ENCODE results near the gene RAP1GAP2.

DNA sequence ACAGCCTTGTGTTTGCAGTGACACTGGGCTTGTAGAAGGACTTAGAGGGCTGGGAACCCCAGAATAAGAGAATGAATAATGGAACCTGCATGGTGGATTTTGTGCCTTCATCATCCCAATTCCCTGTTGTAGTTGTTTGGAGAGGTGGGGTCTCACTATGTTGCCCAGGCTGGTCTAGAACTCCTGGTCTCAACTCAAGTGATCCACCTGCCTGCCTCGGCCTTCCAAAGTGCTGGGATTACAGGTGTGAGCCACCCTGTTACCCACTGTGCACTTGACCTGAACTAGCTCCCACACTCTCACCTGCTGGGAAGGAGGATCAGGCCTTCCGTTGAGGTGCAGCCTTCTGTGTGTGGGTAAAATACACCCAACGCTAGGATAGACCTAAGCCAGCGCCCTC is 55.4 kb downstream of the RAP1GAP2 start:
- TF ChIP-seq, protein P1, sequence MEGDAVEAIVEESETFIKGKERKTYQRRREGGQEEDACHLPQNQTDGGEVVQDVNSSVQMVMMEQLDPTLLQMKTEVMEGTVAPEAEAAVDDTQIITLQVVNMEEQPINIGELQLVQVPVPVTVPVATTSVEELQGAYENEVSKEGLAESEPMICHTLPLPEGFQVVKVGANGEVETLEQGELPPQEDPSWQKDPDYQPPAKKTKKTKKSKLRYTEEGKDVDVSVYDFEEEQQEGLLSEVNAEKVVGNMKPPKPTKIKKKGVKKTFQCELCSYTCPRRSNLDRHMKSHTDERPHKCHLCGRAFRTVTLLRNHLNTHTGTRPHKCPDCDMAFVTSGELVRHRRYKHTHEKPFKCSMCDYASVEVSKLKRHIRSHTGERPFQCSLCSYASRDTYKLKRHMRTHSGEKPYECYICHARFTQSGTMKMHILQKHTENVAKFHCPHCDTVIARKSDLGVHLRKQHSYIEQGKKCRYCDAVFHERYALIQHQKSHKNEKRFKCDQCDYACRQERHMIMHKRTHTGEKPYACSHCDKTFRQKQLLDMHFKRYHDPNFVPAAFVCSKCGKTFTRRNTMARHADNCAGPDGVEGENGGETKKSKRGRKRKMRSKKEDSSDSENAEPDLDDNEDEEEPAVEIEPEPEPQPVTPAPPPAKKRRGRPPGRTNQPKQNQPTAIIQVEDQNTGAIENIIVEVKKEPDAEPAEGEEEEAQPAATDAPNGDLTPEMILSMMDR (IDR thresholded peaks at IDR 0.05; ENCODE audit: low read depth, low read length, poor library complexity, severe bottlenecking) = no peak
- no peak for TF ChIP-seq EZH2phosphoT487 (IDR thresholded peaks at IDR 0.05; ENCODE audit: borderline replicate concordance, low read length)

Measured in DOHH2 (cell line).